ENCODE results near the gene MBTD1. TPM values are rescaled to one million over a fixed set of nuclear protein-coding genes. Genes with fewer than 3 reads are reported as not detected.

Gene MBTD1
- total and polyA plus RNA-seq, 2 of the 8 experiments (the other 6 are each of a cell fraction or from before 2014, with no cell fraction given) = 20.3 to 51.4 TPM

DNA sequence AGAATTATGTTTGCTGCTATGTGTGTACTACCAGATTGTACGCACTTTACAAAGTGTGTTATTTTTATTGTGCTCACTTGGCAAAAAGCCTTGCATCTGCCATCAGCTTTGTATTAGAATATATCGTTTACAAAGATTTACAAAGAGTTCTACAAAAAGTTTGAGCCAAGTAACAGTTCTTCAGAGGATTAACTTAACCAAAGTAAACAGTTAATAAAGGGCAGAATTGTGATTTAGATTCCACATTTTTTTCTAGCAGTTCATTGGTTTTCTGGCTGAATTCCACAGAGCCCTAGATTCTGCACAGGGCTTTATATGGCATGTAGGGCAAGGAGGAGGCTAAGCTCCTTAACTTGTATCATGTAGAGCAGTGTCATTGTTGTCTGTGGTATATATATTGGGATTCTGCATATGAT is 29.9 kb upstream of the MBTD1 start:
- H4K8ac ChIP-seq (ENCODE audit: extremely low read depth, insufficient read depth, low read length) = no peak overlapping the region
- H3K9ac ChIP-seq (replicated peaks in 1 of 4; ENCODE audit: extremely low read depth in 1 of 4, low read depth in 3 of 4, low read length in 3 of 4) = no peak overlapping the region
- CTCF ChIA-PET (ENCODE audit: partially characterized antibody) = interaction anchor here (2.0 kb wide), 1 partner anchor 8 kb away, joined by 14 read pairs; no protein-coding TSS in a partner anchor
- FAIRE-seq (no peak), DNase-seq (ENCODE audit: low read depth in 1 of 2, low spot score in 2 of 2) (no peak)
- no peak overlapping the region for H3K27ac ChIP-seq (ENCODE audit: low read depth, low read length)
- H2BK20ac ChIP-seq (ENCODE audit: low read length) = no peak overlapping the region
- POLR2A ChIA-PET (ENCODE audit: partially characterized antibody) = interaction anchor here (2.7 kb wide), 1 partner anchor 9 kb away, joined by 8 read pairs; no protein-coding TSS in a partner anchor
- H2BK120ac ChIP-seq (replicated peaks; ENCODE audit: low read depth, low read length) = no peak overlapping the region
- H3K14ac ChIP-seq (ENCODE audit: insufficient read length) = no peak overlapping the region
- H4K5ac ChIP-seq (ENCODE audit: insufficient read length, low read depth, low read length) = no peak overlapping the region
- H2AK5ac ChIP-seq (ENCODE audit: low read depth, low read length) = no peak overlapping the region
- H3K4me2 ChIP-seq (ENCODE audit: insufficient read depth in 1 of 2, low read depth in 2 of 2, low read length in 2 of 2) = no peak overlapping the region
- no peak overlapping the region for H2BK15ac ChIP-seq (ENCODE audit: low read length)
- H3K79me2 ChIP-seq (ENCODE audit: control insufficient read depth in 1 of 2, insufficient read depth in 2 of 2, low read length in 2 of 2) = 0 out of 4 replicates have a peak, but pooled peaks cover 0 to 2% of the 10 kb centered on the region in 2 experiments
- peaks cover 2 to 5% of the 10 kb centered on the region in 2 experiments for H4K20me1 ChIP-seq (replicated peaks in 1 of 2; ENCODE audit: control insufficient read depth in 1 of 2, insufficient read depth in 2 of 2, low read length in 2 of 2)
- peaks cover 0 to 1% (median 0%) of the 10 kb centered on the region in 4 experiments; a peak in 1 of 7 replicates for H3K27me3 ChIP-seq (replicated peaks in 1 of 4; ENCODE audit: control insufficient read depth in 3 of 4, extremely low read depth in 1 of 4, insufficient read depth in 3 of 4, low read length in 3 of 4)
- TF ChIP-seq EGR1 (IDR thresholded peaks at IDR 0.05; ENCODE audit: borderline replicate concordance, low read depth, low read length) (no peak), HDAC6 (IDR thresholded peaks at IDR 0.05; ENCODE audit: low read depth, low read length) (no peak), POLR2A (IDR thresholded peaks at IDR 0.05; ENCODE audit: control extremely low read depth in 1 of 2, low read depth in 2 of 2, low read length in 2 of 2) (no peak), GTF2F1 (IDR thresholded peaks at IDR 0.05; ENCODE audit: borderline replicate concordance, low read depth, low read length) (no peak), SIN3A (conservative IDR thresholded peaks at IDR 0.05 in 1 of 2, IDR thresholded peaks at IDR 0.05 in 1 of 2; ENCODE audit: low read depth in 1 of 2, low read length in 2 of 2) (no peak), KDM4A (IDR thresholded peaks at IDR 0.05; ENCODE audit: low read depth, low read length, severe bottlenecking) (no peak), POU5F1 (IDR thresholded peaks at IDR 0.05; ENCODE audit: low read depth, low read length) (no peak), ASH2L (IDR thresholded peaks at IDR 0.05; ENCODE audit: low read length) (no peak)
- H2BK5ac ChIP-seq (ENCODE audit: low read depth, low read length) = no peak overlapping the region
- no peak overlapping the region for H3K4ac ChIP-seq (replicated peaks; ENCODE audit: insufficient read length, low read depth, low read length)
- H3K79me1 ChIP-seq (ENCODE audit: low read depth, low read length) = no peaks in the 10 kb centered on the region
- 92% methylated on average over 2 of the region's 2 CpGs; no CpG with 5 or more reads in 1 of the 2 experiments for WGBS, 2 experiments (ENCODE audit: extremely low coverage in 1 of 2, insufficient coverage in 1 of 2, insufficient read length in 1 of 2, insufficient replicate concordance in 2 of 2, low coverage in 1 of 2, low lambda C conversion rate in 2 of 2, missing lambda C conversion rate in 1 of 2)
- H3K23me2 ChIP-seq (ENCODE audit: low read depth, low read length) = peaks cover 2% of the 10 kb centered on the region; the same call in 1 of the 2 replicates
- H2AFZ ChIP-seq (ENCODE audit: low read length) = no peak overlapping the region
- H3K4me1 ChIP-seq (replicated peaks in 1 of 4; ENCODE audit: control insufficient read depth in 3 of 4, insufficient read depth in 4 of 4, low read length in 3 of 4) = no peaks in the 10 kb centered on the region
- no peak overlapping the region for H3K23ac ChIP-seq (ENCODE audit: insufficient read length)
- no peak overlapping the region for H2BK12ac ChIP-seq (ENCODE audit: low read depth, low read length)
- H3K9me3 ChIP-seq (ENCODE audit: insufficient read depth in 2 of 2, low read depth in 1 of 2, low read length in 1 of 2) = no peaks in the 10 kb centered on the region
- no peak overlapping the region for H3K4me3 ChIP-seq (ENCODE audit: extremely low read depth in 1 of 4, insufficient read depth in 2 of 4, low read depth in 3 of 4, low read length in 4 of 4)
- H3K56ac ChIP-seq (replicated peaks; ENCODE audit: insufficient read length, low read depth, low read length) = no peak overlapping the region
- no peak overlapping the region for H4K91ac ChIP-seq (replicated peaks; ENCODE audit: insufficient read length, low read length)
- H3K18ac ChIP-seq (ENCODE audit: extremely low read depth, low read length) = no peak overlapping the region
- peaks cover 11 to 80% (median 51%) of the 10 kb centered on the region in 4 experiments for H3K36me3 ChIP-seq (ENCODE audit: control insufficient read depth in 2 of 4, insufficient read depth in 4 of 4, low read length in 3 of 4)
